Measurements from ENCODE around the gene SVIL. TPM values are rescaled to one million over a fixed set of nuclear protein-coding genes. Genes with fewer than 3 reads are reported as not detected.

SVIL gene
- total RNA-seq, 4 donors from 2014 or later = 1,040 to 1,354 (median 1,121) TPM

DNA sequence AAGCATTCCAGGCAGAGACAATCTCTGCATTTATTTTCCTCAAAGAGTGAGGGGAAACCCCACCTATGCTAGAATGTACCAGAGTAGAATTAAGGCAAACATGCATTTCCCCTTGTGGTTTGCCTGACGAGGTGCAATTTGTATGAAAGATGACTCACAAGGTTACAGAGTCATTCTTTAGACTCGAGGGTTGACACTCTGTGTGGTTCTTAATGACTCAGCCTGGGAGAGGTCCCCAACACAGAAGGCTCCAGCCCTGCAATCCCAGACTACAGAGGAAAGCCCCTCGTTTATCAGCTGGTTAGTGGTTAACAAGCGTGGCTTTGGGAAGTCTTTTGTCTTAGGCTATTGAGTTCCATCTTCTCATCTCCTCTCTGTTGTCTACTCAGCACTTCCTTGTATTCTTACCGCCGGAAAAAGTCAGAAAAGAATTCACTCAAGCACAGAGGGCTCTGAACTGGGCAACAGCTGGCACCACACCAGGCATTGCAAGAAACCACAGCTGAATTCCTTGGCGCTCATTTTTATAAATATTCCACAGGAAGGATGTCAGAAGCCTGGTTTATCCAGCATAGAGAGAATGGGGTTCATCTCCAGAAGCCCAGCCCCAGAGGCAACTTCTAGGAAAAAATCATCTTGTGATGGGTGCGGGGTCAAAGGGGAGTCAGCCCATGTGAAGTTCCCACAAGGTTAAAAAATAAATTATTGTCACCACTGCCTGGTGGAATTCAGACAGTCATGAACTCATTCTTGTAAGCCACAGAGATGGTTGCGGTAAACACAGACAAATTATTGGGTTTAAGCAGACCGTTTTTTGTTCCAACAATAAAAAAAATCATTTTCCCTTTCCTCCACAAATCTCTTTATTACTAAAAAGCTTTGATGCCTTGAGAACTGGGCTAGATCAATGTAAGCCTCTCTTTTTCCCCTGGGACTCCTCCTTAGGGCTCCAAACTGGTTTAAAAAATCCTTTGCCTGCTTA, 24.5 kb upstream of the SVIL start:
- Histone ChIP-seq H3K27me3 (no peaks in the 10 kb centered on the region), H3K4me3 (no peak overlapping the region), H3K27ac (peak overlapping the region; percentile 67 to 82 (median 72)), H3K36me3 (peaks cover 0 to 15% of the 10 kb centered on the region in 2 donors), H3K9me3 (no peaks in the 10 kb centered on the region), H3K4me1 (peaks cover 20 to 38% of the 10 kb centered on the region in 2 donors)
- DNase-seq = peak in 1 of 2 donors; percentile 59
- TF ChIP-seq, protein P1, sequence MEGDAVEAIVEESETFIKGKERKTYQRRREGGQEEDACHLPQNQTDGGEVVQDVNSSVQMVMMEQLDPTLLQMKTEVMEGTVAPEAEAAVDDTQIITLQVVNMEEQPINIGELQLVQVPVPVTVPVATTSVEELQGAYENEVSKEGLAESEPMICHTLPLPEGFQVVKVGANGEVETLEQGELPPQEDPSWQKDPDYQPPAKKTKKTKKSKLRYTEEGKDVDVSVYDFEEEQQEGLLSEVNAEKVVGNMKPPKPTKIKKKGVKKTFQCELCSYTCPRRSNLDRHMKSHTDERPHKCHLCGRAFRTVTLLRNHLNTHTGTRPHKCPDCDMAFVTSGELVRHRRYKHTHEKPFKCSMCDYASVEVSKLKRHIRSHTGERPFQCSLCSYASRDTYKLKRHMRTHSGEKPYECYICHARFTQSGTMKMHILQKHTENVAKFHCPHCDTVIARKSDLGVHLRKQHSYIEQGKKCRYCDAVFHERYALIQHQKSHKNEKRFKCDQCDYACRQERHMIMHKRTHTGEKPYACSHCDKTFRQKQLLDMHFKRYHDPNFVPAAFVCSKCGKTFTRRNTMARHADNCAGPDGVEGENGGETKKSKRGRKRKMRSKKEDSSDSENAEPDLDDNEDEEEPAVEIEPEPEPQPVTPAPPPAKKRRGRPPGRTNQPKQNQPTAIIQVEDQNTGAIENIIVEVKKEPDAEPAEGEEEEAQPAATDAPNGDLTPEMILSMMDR (IDR thresholded peaks at IDR 0.05 in 4 of 5, conservative IDR thresholded peaks at IDR 0.05 in 1 of 5) = peak in 4 of 5 experiments; percentile 24 to 69 (median 40)
- TF ChIP-seq POLR2A (IDR thresholded peaks at IDR 0.05) = peak; percentile 24 to 50
- peak; percentile 90 to 95 for ATAC-seq
- intact Hi-C loops (cut with DNase I; ENCODE audit: low total_unique reads) (loop anchor here (5.0 kb wide), 1 partner anchor 198 kb away; no protein-coding TSS in a partner anchor), in situ Hi-C loops (cut with MboI; ENCODE audit: low sequenced_read_pairs in 4 of 4) (loop anchor here in 1 of 4 donors (10.0 kb wide), 1 partner anchor 66 kb away; no protein-coding TSS in a partner anchor)

DNA sequence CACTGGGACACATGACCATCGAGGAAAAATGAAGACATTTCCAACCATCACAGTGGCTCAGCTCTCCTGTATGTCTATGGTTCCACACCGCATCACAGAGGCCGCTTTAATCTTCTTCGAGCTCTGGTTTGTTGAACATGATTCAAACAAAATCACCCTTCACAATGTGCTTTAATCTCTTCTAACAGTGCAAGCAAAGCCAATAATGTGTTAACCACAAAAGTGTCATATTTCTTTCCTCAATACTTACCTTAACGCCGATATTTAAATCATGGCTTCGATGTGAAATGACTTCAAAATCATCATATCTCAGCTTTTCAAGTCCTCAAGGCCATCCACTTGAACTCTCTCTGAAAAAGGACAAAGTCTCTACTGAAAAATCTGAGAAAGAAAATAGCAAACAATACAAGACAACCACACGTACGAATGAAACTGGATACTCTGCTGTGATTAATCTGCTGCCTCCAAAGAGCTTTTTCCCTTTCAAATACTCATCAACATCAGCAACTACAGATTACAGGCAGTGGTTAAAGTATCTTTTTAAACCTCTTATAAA, 23.0 kb upstream of the SVIL start:
- Histone ChIP-seq H3K36me3 (peaks cover 0 to 15% of the 10 kb centered on the region in 2 donors), H3K9me3 (no peaks in the 10 kb centered on the region), H3K4me1 (peaks cover 20 to 27% of the 10 kb centered on the region in 2 donors), H3K27me3 (no peaks in the 10 kb centered on the region), H3K4me3 (no peak overlapping the region), H3K27ac (peak overlapping the region; percentile 67 to 82 (median 72))
- intact Hi-C loops (cut with DNase I; ENCODE audit: low total_unique reads) = loop anchor here (5.0 kb wide), 1 partner anchor 200 kb away; no protein-coding TSS in a partner anchor
- ATAC-seq (no peak), DNase-seq (no peak)
- TF ChIP-seq POLR2A (IDR thresholded peaks at IDR 0.05) = no peak
- TF ChIP-seq, protein P1 (IDR thresholded peaks at IDR 0.05 in 4 of 5, conservative IDR thresholded peaks at IDR 0.05 in 1 of 5) = no peak
- in situ Hi-C loops (cut with MboI; ENCODE audit: low sequenced_read_pairs in 4 of 4) = loop anchor here in 1 of 4 donors (10.0 kb wide), 1 partner anchor 67 kb away; no protein-coding TSS in a partner anchor

DNA sequence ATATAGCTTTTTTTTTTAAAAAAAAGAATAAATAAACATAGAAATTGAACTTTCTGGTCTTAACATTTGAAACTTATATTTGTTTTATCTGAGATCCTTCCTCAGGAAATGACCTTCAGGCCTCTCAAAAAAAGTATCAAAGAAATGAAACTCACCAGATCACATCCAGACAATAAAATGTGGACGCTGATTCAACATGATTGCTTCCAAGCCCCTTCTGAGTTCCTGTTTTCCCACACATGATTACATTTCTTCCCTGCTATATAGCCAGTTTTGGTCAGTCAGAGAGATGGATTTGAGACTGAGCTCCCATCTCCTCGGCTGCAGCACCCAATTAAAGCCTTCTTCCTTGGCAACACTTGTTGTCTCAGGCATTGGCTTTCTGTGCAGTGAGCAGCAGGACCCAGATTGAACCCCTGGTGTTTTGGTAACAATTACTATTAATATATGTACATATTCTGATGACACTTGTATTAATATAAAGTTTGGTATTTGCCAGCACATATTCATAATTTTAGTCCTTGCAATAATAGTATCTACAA, 21.8 kb upstream of the SVIL start:
- ATAC-seq (no peak), DNase-seq (no peak)
- Histone ChIP-seq H3K27ac (peak overlapping the region in 2 of 4 donors; percentile 69 to 74), H3K27me3 (no peaks in the 10 kb centered on the region), H3K36me3 (peaks cover 0 to 15% of the 10 kb centered on the region in 2 donors), H3K4me3 (no peak overlapping the region), H3K9me3 (no peaks in the 10 kb centered on the region), H3K4me1 (peaks cover 20 to 27% of the 10 kb centered on the region in 2 donors)
- in situ Hi-C loops (cut with MboI; ENCODE audit: low sequenced_read_pairs in 4 of 4) (loop anchor here in 1 of 4 donors (10.0 kb wide), 1 partner anchor 68 kb away; no protein-coding TSS in a partner anchor), intact Hi-C loops (cut with DNase I; ENCODE audit: low total_unique reads) (loop anchor here (5.0 kb wide), 1 partner anchor 201 kb away; no protein-coding TSS in a partner anchor)
- TF ChIP-seq POLR2A (IDR thresholded peaks at IDR 0.05) = no peak
- TF ChIP-seq, protein P1 (IDR thresholded peaks at IDR 0.05 in 4 of 5, conservative IDR thresholded peaks at IDR 0.05 in 1 of 5) = no peak

DNA sequence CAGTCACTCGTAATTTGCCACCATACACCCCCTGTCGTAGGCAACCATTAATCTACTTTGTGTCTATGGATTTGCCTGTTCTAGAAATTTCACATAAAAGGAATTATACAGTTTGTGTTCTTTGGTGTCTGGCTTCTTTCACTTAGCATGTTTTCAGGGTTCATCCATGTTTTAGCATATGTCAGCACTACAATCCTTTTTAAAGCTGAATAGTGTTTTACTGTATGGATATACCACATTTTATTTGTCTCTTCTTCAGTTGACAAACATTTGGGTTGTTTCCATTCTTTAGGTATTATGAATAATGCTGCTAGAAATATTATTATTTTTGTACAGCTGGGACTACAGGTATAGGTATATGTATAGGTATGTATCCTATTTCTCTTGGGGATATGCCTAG, 17.4 kb upstream of the SVIL start:
- Histone ChIP-seq H3K36me3 (peaks cover 0 to 9% of the 10 kb centered on the region in 2 donors), H3K9me3 (no peaks in the 10 kb centered on the region), H3K27ac (peak overlapping the region; percentile 30 to 96 (median 73)), H3K27me3 (no peaks in the 10 kb centered on the region), H3K4me3 (no peak overlapping the region), H3K4me1 (peaks cover 24 to 25% of the 10 kb centered on the region in 2 donors)
- in situ Hi-C loops (cut with MboI; ENCODE audit: low sequenced_read_pairs in 4 of 4) (loop anchor here in 1 of 4 donors (10.0 kb wide), 1 partner anchor 73 kb away; no protein-coding TSS in a partner anchor), intact Hi-C loops (cut with DNase I; ENCODE audit: low total_unique reads) (no loop called here)
- ATAC-seq (no peak), DNase-seq (no peak)
- TF ChIP-seq POLR2A (IDR thresholded peaks at IDR 0.05) = no peak
- TF ChIP-seq, protein P1 (IDR thresholded peaks at IDR 0.05 in 4 of 5, conservative IDR thresholded peaks at IDR 0.05 in 1 of 5) = no peak
